Osteocyte (in vitro differentiated cells): ENCODE measurements around the gene GAK. TPM values are rescaled to one million over a fixed set of nuclear protein-coding genes. Genes with fewer than 3 reads are reported as not detected.

Experiments
- DNase-seq: peaks from one replicate; pipeline ENCODE4 v3.0.0; 2021; ENCODE audit warnings: mixed read lengths; ENCODE audit not compliant: unreplicated experiment; ENCODE audit errors: extremely low spot score
- H3K27ac Mint-ChIP-seq: one replicate; pipeline ENCODE4 v1.8.0; 2021; ENCODE audit warnings: mild to moderate bottlenecking, mixed read lengths; ENCODE audit not compliant: unreplicated experiment
- H3K27me3 Mint-ChIP-seq: one replicate; pipeline ENCODE4 v1.8.0; 2021; ENCODE audit warnings: mixed read lengths; ENCODE audit not compliant: unreplicated experiment
- H3K36me3 Mint-ChIP-seq: one replicate; pipeline ENCODE4 v1.8.0; 2021; ENCODE audit warnings: mixed read lengths; ENCODE audit not compliant: unreplicated experiment
- H3K4me1 Mint-ChIP-seq: one replicate; pipeline ENCODE4 v1.8.0; 2021; ENCODE audit warnings: mixed read lengths; ENCODE audit not compliant: unreplicated experiment
- H3K4me3 Mint-ChIP-seq: one replicate; pipeline ENCODE4 v1.8.0; 2021; ENCODE audit warnings: mild to moderate bottlenecking, moderate library complexity, mixed read lengths; ENCODE audit not compliant: unreplicated experiment
- H3K9me3 Mint-ChIP-seq: one replicate; pipeline ENCODE4 v1.8.0; 2021; ENCODE audit warnings: mixed read lengths; ENCODE audit not compliant: unreplicated experiment
- CTCF ChIP-seq: fragments of 200-600 bp; sonication (generic); IDR thresholded peaks from 2 replicates; pipeline ENCODE4 v1.5.0; 2021; ENCODE audit warnings: antibody characterized with exemption, mild to moderate bottlenecking, moderate library complexity
- total RNA-seq: library from RNA; stranded (reverse); gene quantifications from 2 replicates; pipeline ENCODE4 v1.2.1, GENCODE V29; 2021

The GAK gene
- total RNA-seq, 1 donor from 2014 or later: 93.8 TPM

GRCh38 chr4:949656-950055 lies 17.5 kb upstream of the GAK start:
- no peak for TF ChIP-seq CTCF
- no peaks in the 10 kb centered on the region for H3K9me3 Mint-ChIP-seq
- H3K36me3 Mint-ChIP-seq: peaks cover 5% of the 10 kb centered on the region
- peaks cover 6% of the 10 kb centered on the region for H3K4me1 Mint-ChIP-seq
- no peaks in the 10 kb centered on the region for H3K27me3 Mint-ChIP-seq
- no peak for DNase-seq
- H3K4me3 Mint-ChIP-seq: no peak overlapping the region
- H3K27ac Mint-ChIP-seq: no peak overlapping the region

GRCh38 chr4:948936-949300 lies 16.8 kb upstream of the GAK start:
- Mint-ChIP-seq H3K4me3 (no peak overlapping the region), H3K27me3 (no peaks in the 10 kb centered on the region), H3K4me1 (peaks cover 6% of the 10 kb centered on the region), H3K27ac (no peak overlapping the region), H3K9me3 (no peaks in the 10 kb centered on the region), H3K36me3 (peaks cover 2% of the 10 kb centered on the region)
- no peak for DNase-seq
- TF ChIP-seq CTCF: no peak

GRCh38 chr4:948101-948935 lies 16.2 kb upstream of the GAK start:
- H3K36me3 Mint-ChIP-seq: peaks cover 2% of the 10 kb centered on the region
- H3K4me3 Mint-ChIP-seq: no peak overlapping the region
- no peak overlapping the region for H3K27ac Mint-ChIP-seq
- no peak for TF ChIP-seq CTCF
- no peaks in the 10 kb centered on the region for H3K9me3 Mint-ChIP-seq
- H3K4me1 Mint-ChIP-seq: peaks cover 6% of the 10 kb centered on the region
- no peaks in the 10 kb centered on the region for H3K27me3 Mint-ChIP-seq
- DNase-seq: no peak

GRCh38 chr4:947491-947971 lies 15.4 kb upstream of the GAK start:
- no peak overlapping the region for H3K4me3 Mint-ChIP-seq
- H3K27ac Mint-ChIP-seq: no peak overlapping the region
- peaks cover 2% of the 10 kb centered on the region for H3K36me3 Mint-ChIP-seq
- TF ChIP-seq CTCF: no peak
- H3K4me1 Mint-ChIP-seq: peaks cover 6% of the 10 kb centered on the region
- no peak for DNase-seq
- no peaks in the 10 kb centered on the region for H3K9me3 Mint-ChIP-seq
- no peaks in the 10 kb centered on the region for H3K27me3 Mint-ChIP-seq

- no peak for TF ChIP-seq CTCF
- H3K36me3 Mint-ChIP-seq: peaks cover 2% of the 10 kb centered on the region
- H3K27me3 Mint-ChIP-seq: no peaks in the 10 kb centered on the region
- H3K27ac Mint-ChIP-seq: no peak overlapping the region
- DNase-seq: no peak
- no peaks in the 10 kb centered on the region for H3K9me3 Mint-ChIP-seq
- no peak overlapping the region for H3K4me3 Mint-ChIP-seq
- peaks cover 6% of the 10 kb centered on the region for H3K4me1 Mint-ChIP-seq
Observed at GRCh38 chr4:946517-947471, 14.7 kb upstream of the GAK start.
